Measurements from ENCODE around the gene ARL6IP5. TPM values are rescaled to one million over a fixed set of nuclear protein-coding genes. Genes with fewer than 3 reads are reported as not detected.
A peak's percentile ranks its signal among the peaks of the same experiment; 100 is the strongest.

ARL6IP5 gene
- total RNA-seq, 4 donors from 2014 or later, result 113 to 153 (median 133) TPM

DNA sequence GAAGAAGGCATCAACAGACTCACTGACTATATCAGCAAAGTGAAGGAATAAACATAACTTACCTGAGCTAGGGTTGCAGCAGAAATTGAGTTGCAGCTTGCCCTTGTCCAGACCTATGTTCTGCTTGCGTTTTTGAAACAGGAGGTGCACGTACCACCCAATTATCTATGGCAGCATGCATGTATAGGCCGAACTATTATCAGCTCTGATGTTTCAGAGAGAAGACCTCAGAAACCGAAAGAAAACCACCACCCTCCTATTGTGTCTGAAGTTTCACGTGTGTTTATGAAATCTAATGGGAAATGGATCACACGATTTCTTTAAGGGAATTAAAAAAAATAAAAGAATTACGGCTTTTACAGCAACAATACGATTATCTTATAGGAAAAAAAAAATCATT lies 19.8 kb downstream of the ARL6IP5 start:
- Histone ChIP-seq H3K4me1 (peaks cover 0 to 16% (median 8%) of the 10 kb centered on the region in 4 donors), H3K27me3 (no peaks in the 10 kb centered on the region), H3K9me3 (no peaks in the 10 kb centered on the region), H3K4me3 (no peak overlapping the region), H3K36me3 (peaks cover 0 to 43% (median 10%) of the 10 kb centered on the region in 3 donors), H3K27ac (peak overlapping the region in 1 of 4 donors; percentile 39)
- no peak for DNase-seq (ENCODE audit: low spot score in 2 of 2)
- WGBS, 2 donors, result 77 to 78% methylated on average over 8 of the region's 8 CpGs
- no peak for TF ChIP-seq POLR2A (IDR thresholded peaks at IDR 0.05)

DNA sequence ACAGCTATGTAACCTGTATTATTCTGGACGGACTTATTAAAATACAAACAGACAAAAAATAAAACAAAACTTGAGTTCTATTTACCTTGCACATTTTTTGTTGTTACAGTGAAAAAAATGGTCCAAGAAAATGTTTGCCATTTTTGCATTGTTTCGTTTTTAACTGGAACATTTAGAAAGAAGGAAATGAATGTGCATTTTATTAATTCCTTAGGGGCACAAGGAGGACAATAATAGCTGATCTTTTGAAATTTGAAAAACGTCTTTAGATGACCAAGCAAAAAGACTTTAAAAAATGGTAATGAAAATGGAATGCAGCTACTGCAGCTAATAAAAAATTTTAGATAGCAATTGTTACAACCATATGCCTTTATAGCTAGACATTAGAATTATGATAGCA lies 20.6 kb downstream of the ARL6IP5 start:
- 15% methylated on average over 3 of the region's 3 CpGs for WGBS, 2 donors
- H3K27ac ChIP-seq, result peak overlapping the region in 1 of 4 donors; percentile 1
- no peak overlapping the region for H3K4me3 ChIP-seq
- no peaks in the 10 kb centered on the region for H3K27me3 ChIP-seq
- H3K36me3 ChIP-seq, result peaks cover 0 to 40% (median 10%) of the 10 kb centered on the region in 3 donors
- no peaks in the 10 kb centered on the region for H3K9me3 ChIP-seq
- H3K4me1 ChIP-seq, result peaks cover 0 to 13% (median 8%) of the 10 kb centered on the region in 4 donors
- TF ChIP-seq POLR2A (IDR thresholded peaks at IDR 0.05) (no peak), EP300 (IDR thresholded peaks at IDR 0.05) (no peak)
- TF ChIP-seq, protein P1, sequence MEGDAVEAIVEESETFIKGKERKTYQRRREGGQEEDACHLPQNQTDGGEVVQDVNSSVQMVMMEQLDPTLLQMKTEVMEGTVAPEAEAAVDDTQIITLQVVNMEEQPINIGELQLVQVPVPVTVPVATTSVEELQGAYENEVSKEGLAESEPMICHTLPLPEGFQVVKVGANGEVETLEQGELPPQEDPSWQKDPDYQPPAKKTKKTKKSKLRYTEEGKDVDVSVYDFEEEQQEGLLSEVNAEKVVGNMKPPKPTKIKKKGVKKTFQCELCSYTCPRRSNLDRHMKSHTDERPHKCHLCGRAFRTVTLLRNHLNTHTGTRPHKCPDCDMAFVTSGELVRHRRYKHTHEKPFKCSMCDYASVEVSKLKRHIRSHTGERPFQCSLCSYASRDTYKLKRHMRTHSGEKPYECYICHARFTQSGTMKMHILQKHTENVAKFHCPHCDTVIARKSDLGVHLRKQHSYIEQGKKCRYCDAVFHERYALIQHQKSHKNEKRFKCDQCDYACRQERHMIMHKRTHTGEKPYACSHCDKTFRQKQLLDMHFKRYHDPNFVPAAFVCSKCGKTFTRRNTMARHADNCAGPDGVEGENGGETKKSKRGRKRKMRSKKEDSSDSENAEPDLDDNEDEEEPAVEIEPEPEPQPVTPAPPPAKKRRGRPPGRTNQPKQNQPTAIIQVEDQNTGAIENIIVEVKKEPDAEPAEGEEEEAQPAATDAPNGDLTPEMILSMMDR (IDR thresholded peaks at IDR 0.05), result no peak
- no peak for DNase-seq (ENCODE audit: low spot score in 2 of 2)

DNA sequence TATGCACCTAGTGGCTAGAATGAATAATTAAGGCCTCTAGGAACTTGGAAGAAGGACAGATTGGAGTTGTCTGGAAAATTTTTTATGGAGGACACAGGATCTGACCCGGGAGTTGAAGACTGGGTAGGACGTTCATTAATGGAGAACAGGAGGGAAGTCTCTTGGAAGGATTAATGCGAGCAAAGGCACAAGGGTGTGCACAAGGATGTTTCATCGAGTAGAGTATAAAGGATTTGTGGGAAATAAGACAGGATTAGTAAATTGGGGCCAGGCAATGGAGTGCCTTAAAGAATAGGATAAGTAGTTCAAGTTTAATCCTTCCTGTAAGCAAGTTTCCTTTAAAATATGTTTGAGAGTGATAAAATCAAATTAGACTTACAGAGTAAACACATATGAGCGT lies 23.1 kb downstream of the ARL6IP5 start:
- DNase-seq (ENCODE audit: low spot score in 2 of 2), result no peak
- H3K36me3 ChIP-seq, result peaks cover 0 to 21% (median 6%) of the 10 kb centered on the region in 3 donors
- H3K4me3 ChIP-seq, result no peak overlapping the region
- H3K4me1 ChIP-seq, result peaks cover 0 to 13% (median 8%) of the 10 kb centered on the region in 4 donors
- 82 to 86% methylated on average over 5 of the region's 5 CpGs for WGBS, 2 donors
- no peaks in the 10 kb centered on the region for H3K9me3 ChIP-seq
- H3K27ac ChIP-seq, result no peak overlapping the region
- no peaks in the 10 kb centered on the region for H3K27me3 ChIP-seq
- no peak for TF ChIP-seq EP300 (IDR thresholded peaks at IDR 0.05)
- no peak for TF ChIP-seq POLR2A (IDR thresholded peaks at IDR 0.05)
- TF ChIP-seq, protein P1 (IDR thresholded peaks at IDR 0.05), result no peak

DNA sequence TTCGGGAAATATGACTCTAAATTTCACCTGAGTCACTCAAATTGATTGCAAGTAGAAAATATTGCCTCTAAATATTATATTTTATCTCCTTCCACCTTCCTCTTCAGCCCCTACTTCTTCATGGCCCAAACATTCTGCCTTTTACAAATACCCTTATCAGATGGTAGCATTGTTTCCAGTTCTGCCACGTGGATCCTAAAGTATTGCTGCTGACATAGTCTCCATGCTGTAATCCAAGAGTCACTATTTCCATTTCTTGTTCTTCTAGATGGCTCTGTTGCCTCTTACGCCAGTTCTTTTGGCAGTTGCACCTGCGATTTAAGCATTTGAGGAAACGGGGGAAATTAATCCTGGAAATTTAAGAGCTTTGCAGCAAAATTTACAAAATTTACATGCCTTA lies 24.1 kb downstream of the ARL6IP5 start:
- Histone ChIP-seq H3K4me1 (peaks cover 0 to 13% (median 8%) of the 10 kb centered on the region in 4 donors), H3K9me3 (no peaks in the 10 kb centered on the region), H3K27me3 (no peaks in the 10 kb centered on the region), H3K27ac (no peak overlapping the region), H3K4me3 (no peak overlapping the region), H3K36me3 (peaks cover 0 to 11% (median 0%) of the 10 kb centered on the region in 3 donors)
- no peak for DNase-seq (ENCODE audit: low spot score in 2 of 2)
- TF ChIP-seq, protein P1 (IDR thresholded peaks at IDR 0.05), result no peak
- no peak for TF ChIP-seq POLR2A (IDR thresholded peaks at IDR 0.05)
- no peak for TF ChIP-seq EP300 (IDR thresholded peaks at IDR 0.05)
- WGBS, 2 donors, result 78 to 82% methylated on average over 5 of the region's 5 CpGs

DNA sequence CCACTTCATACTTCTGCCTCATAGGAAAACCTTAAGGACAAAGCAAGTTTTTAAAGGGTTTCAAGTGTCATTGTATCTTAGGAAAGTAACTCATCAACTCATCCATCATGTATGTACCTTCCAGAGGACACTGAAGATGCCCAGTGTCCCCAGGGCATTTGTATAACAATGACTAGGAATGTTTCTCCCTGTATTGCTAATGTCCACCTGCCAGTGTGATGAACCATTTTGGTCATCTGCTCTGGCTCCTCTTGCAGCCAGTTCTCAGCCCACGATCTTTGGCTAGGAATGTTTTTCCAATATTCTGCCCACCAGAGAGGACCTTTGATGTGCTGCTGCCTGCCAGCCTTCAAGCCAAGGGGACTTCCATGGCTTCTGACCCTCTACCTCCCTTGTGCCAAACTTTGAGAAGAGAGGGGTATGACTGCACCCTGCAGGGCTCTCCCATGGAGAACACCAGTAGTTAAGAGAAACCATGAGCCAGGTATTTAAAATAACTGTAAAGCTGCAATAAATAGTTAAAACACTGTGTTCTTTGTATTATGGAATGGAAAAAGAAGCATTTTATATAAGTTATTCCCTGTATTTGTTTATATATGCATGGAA lies 26.3 kb downstream of the ARL6IP5 start:
- H3K27ac ChIP-seq, result no peak overlapping the region

More for the DNA sequence above, 26.3 kb downstream of the ARL6IP5 start:
- no peak for DNase-seq (ENCODE audit: low spot score in 2 of 2)
- Histone ChIP-seq H3K27me3 (no peaks in the 10 kb centered on the region), H3K4me3 (no peak overlapping the region), H3K36me3 (no peaks in the 10 kb centered on the region), H3K4me1 (peaks cover 0 to 3% (median 1%) of the 10 kb centered on the region in 4 donors), H3K9me3 (no peaks in the 10 kb centered on the region)
- TF ChIP-seq, protein P1 (IDR thresholded peaks at IDR 0.05), result no peak
- no peak for TF ChIP-seq POLR2A (IDR thresholded peaks at IDR 0.05)
- TF ChIP-seq EP300 (IDR thresholded peaks at IDR 0.05), result no peak
- 39 to 61% methylated on average over 1 of the region's 1 CpG for WGBS, 2 donors

All from tibial nerve (tissue), 4 donors.